Uterus (tissue), 2 donors: ENCODE data around the gene ZNF275.

Experiments used
- POLR2A ChIP-seq, 2 donors: fragments of 450-650 bp; IDR thresholded peaks; one replicate each; pipeline ENCODE4 v1.6.1; 2016; ENCODE audit warnings: antibody characterized with exemption in 2 of 2, mild to moderate bottlenecking in 1 of 2, moderate library complexity in 1 of 2
- TF ChIP-seq, protein P1 (sequence below), 4 experiments: fragments of 200-600 bp in 2 of 4; fragments of 450-650 bp in 2 of 4; sonication (generic) in 2 of 4; IDR thresholded peaks; one replicate each; pipeline ENCODE4 v1.5.1; 2016 to 2019; ENCODE audit warnings: antibody characterized with exemption in 4 of 4, mild to moderate bottlenecking in 2 of 4, moderate library complexity in 1 of 4

DNA sequence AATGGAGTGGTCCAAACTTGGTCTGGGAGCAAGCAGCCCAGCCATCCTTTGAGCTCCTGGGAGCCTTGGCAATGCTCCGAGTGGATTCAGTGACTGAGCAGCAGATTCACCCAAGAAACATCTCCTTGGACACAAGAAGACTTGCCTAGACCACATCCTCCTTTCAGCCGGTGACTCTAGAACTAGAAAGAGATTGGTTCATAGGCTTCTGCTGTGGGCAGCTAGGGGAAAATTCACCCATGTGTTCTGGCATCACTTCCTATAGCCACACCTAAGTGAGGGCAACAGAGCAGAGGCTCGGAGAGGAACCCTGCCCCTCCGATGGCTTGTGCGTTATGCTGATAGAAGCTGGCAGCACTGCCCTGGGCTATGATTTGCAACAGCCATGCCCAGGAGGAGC lies 16.0 kb downstream of the ZNF275 start:
- TF ChIP-seq POLR2A (IDR thresholded peaks at IDR 0.05) = no peak
- TF ChIP-seq, protein P1, sequence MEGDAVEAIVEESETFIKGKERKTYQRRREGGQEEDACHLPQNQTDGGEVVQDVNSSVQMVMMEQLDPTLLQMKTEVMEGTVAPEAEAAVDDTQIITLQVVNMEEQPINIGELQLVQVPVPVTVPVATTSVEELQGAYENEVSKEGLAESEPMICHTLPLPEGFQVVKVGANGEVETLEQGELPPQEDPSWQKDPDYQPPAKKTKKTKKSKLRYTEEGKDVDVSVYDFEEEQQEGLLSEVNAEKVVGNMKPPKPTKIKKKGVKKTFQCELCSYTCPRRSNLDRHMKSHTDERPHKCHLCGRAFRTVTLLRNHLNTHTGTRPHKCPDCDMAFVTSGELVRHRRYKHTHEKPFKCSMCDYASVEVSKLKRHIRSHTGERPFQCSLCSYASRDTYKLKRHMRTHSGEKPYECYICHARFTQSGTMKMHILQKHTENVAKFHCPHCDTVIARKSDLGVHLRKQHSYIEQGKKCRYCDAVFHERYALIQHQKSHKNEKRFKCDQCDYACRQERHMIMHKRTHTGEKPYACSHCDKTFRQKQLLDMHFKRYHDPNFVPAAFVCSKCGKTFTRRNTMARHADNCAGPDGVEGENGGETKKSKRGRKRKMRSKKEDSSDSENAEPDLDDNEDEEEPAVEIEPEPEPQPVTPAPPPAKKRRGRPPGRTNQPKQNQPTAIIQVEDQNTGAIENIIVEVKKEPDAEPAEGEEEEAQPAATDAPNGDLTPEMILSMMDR (IDR thresholded peaks at IDR 0.05) = no peak
